G401.6 (cell line): ENCODE results near the gene FAM200B.
"Not testable (repeated sequence)": the region's sequence is repeated elsewhere in the genome, so short reads cannot be mapped to it uniquely, and the experiment has no call there.

ENCODE experiments used
- FAIRE-seq: peaks from 2 replicates; lab custom pipeline; 2012; peaks lifted over from hg19 to GRCh38; lab: Jason Lieb, UNC

Gene FAM200B

GRCh38 chr4:15696866-15697265 is 15.2 kb downstream of the FAM200B start:
- FAIRE-seq = no peak

GRCh38 chr4:15702941-15703403 is 21.3 kb downstream of the FAM200B start, which contains the start of gene BST1:
BST1 (plus strand) TSS chr4:15703065; CDS start chr4:15703145, 80 bp downstream.
- FAIRE-seq = no peak

DNA sequence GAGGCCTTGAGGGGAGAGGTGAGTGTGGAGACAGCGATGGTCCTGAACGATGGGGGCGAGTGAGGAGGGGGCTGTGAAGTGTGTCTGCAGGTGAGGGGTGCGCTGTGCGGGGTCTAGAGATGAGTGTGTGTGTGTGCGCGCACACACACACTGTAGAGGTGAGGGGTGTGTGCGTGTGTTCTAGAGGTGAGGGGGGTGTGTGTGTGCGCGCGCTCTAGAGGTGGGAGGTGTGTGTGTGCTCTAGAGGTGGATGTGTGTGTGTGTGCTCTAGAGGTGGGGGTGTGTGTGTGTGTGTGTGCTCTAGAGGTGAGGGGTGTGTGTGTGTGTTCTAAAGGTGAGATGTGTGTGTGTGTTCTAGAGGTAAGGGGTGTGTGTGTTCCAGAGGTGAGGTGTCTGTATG is 21.8 kb downstream of the FAM200B start:
- FAIRE-seq = no peak

GRCh38 chr4:15704129-15704528 is 22.5 kb downstream of the FAM200B start:
- FAIRE-seq = no peak

DNA sequence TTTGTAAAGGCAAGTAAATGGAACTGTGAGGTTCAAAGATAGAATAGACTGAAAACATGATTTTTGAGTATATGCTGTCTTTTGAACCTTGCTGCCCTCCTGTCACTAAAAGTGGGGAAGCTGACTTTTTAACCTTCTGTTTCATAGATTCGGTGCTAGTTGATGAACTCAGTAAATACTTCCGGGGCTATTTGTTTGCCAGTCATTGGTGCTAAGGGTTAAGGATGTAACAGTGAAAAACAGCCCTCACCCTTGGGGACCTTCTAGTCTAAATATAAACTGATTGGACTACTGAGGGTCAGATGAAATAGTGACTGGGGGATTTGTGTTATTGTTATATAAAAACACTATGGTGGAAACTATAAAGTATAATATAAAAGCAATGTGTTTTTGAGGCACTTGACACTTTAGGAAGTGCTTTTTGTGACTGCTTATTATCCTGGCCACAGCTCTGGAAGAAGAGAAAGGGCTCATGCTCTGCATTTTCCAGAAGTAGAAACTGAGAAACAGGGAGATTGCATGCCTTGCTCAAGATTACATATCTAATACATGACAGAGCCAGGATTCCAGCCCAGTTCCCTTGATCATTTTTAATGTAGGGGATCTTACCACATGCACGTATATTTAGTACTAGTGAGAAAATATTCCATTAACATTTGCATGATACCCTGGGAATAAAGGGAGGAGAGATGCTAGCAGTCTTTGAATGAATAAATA is 25.2 kb downstream of the FAM200B start:
- FAIRE-seq = no peak

DNA sequence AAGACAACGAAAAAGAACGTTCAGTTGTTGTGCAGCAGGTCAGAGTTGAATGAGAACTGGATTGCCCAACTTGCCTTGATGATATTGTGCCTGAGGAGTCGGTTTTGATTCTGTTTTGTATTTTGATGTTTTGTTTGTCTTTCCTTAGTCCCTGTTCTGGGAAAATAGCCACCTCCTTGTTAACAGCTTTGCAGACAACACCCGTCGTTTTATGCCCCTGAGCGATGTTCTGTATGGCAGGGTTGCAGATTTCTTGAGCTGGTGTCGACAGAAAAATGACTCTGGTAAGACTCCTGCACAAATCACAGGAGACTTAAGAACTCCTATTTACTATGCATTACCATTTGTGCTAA is 25.7 kb downstream of the FAM200B start:
- FAIRE-seq = no peak

GRCh38 chr4:15711762-15712161 is 30.1 kb downstream of the FAM200B start:
- no peak for FAIRE-seq

- FAIRE-seq = no peak
These were observed 30.6 kb downstream of the FAM200B start for GRCh38 chr4:15712214-15712613.

GRCh38 chr4:15714141-15714540 is 32.5 kb downstream of the FAM200B start:
- FAIRE-seq = no peak

- FAIRE-seq = no peak
These were observed 33.2 kb downstream of the FAM200B start for GRCh38 chr4:15714646-15715435.

- no peak for FAIRE-seq
These were observed 34.5 kb downstream of the FAM200B start for GRCh38 chr4:15716115-15716514.

- FAIRE-seq = no peak
These were observed 35.5 kb downstream of the FAM200B start for GRCh38 chr4:15717086-15717485.

- no peak for FAIRE-seq
These were observed 36.2 kb downstream of the FAM200B start for GRCh38 chr4:15717657-15718416.

DNA sequence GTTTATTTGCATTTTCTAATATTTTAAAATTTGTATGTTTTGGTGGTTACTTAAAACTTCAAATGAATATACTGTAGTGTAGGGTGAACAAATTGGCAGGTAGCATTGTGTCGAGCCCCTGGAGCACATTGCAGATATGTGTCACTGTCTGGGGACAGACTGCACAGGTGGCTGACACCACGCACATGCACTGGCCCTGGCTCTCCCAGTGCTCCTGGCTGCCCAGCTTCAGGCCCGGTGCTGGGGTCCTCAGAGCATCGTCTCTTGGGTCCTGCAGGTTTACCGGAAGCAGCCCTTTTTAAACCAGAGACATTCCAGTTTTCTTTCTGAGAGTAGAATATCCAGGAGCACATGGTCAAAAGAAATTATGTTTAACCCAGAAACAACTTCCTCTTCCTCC is 36.8 kb downstream of the FAM200B start:
- no peak for FAIRE-seq

GRCh38 chr4:15718959-15719358 is 37.3 kb downstream of the FAM200B start:
- no peak for FAIRE-seq

- FAIRE-seq = no peak
These were observed 37.9 kb downstream of the FAM200B start for GRCh38 chr4:15719506-15719905.

DNA sequence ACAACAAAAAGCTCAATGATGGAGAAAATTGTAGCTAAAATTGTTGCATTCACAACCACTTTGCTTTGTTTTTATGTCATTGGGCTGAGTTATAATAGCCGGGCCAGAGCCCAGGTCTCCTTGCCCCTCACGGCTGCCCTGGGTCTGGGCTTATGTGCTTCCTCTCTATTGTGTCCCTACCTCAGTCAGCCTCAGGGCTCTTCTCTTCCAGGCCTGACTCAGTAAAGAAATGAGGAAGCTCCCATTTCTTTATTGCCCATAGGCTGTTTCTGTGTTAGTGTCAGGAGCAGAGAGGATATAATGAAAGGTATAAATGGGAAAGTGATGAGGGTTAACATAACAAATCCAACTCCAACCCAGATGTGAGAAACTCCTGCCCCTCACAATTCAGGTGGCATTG is 39.2 kb downstream of the FAM200B start:
- no peak for FAIRE-seq

GRCh38 chr4:15725608-15726007 is 44.0 kb downstream of the FAM200B start:
- FAIRE-seq = no peak

GRCh38 chr4:15729910-15730533 is 48.4 kb downstream of the FAM200B start:
- peak; percentile 93 for FAIRE-seq

DNA sequence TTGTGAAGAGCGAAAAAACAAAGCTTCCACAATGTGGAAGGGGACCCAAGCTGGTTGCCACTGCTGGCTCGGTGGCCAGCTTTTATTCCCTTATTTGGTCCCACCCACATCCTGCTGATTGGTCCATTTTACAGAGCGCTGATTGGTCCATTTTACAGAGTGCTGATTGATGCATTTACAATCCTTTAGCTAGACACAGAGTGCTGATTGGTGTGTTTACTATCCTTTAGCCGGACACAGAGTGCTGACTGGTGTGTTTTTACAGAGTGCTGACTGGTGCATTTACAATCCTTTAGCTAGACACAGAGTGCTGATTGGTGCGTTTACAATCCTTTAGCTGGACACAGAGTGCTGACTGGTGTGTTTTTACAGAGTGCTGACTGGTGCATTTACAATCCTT is 51.4 kb downstream of the FAM200B start:
- not testable (repeated sequence) for FAIRE-seq

DNA sequence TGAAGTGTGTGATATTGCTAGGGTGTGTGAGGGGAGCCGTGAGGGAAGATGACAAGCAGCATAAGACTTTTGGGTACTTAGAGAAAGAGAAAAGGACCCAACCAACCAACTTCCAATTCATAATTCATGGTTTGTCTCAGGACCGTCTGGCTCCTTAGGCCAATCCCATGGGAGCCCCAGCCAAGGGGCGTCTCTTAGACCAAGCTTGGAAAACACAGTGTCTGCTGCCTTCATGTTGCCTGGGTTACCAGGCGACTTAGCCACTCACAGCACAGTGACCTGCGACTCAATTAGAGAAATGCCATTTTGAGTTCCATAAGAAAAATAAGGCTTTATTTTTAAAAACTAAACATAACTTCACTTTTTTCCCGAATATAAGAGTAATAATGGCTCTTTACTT is 53.9 kb downstream of the FAM200B start:
- no peak for FAIRE-seq

DNA sequence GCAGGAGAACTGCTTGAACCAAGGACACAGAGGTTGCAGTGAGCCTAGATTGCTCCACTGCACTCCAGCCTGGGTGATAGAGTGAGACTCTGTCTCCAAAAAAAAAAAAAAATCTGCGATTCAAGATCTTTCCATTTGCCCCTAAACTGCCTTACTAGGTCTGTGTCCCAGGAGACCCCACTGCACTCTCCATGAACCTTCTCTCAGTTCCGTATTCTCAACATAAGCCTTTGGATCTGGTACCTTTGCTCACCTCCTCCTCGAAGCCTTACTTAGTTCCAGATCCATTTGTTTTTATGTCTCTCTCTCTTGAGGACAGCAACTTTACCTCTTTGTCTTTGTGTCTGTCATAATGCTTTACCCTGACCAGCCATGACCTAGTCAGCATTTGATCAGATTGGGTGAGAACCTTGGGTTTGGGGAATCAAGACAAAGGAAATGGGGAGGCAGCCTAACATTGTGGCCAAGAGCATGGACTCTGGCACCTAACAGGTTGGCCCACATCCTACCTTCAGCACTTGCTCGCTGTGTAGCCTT is 55.0 kb downstream of the FAM200B start:
- no peak for FAIRE-seq
